Neutrophil (primary cell): ENCODE measurements around the gene PSMB5.

Source experiments
- H3K27ac ChIP-seq: fragments of 200-600 bp; sonication (generic); 2 replicates; pipeline ENCODE4 v1.5.1; 2016; ENCODE audit warnings: mild to moderate bottlenecking, moderate library complexity
- H3K27me3 ChIP-seq: fragments of 200-600 bp; sonication (generic); 2 replicates; pipeline ENCODE4 v1.6.0; 2016; ENCODE audit warnings: mild to moderate bottlenecking
- H3K36me3 ChIP-seq: fragments of 200-600 bp; sonication (generic); 2 replicates; pipeline ENCODE4 v1.5.1; 2017
- H3K4me1 ChIP-seq, 2 experiments: fragments of 200-600 bp in 1 of 2; sonication (generic) in 1 of 2; 1 replicate in 1 of 2; 2 replicates in 1 of 2; pipeline versions ENCODE4 v1.5.1 to v1.6.1; 2013 to 2016; ENCODE audit warnings: low read depth in 1 of 2, low read length in 1 of 2, mild to moderate bottlenecking in 1 of 2, moderate library complexity in 1 of 2; ENCODE audit not compliant: control insufficient read depth in 1 of 2, insufficient read depth in 1 of 2
- H3K4me3 ChIP-seq, 2 experiments: fragments of 200-600 bp in 1 of 2; sonication (generic) in 1 of 2; 1 replicate in 1 of 2; 2 replicates in 1 of 2; pipeline ENCODE4 v1.5.1; 2013 to 2016; ENCODE audit warnings: low read depth in 1 of 2, low read length in 1 of 2, mild to moderate bottlenecking in 1 of 2, moderate library complexity in 1 of 2
- H3K9me3 ChIP-seq: fragments of 200-600 bp; sonication (generic); 2 replicates; pipeline ENCODE4 v1.5.1; 2016
- CTCF ChIP-seq: fragments of 200-600 bp; sonication (generic); IDR thresholded peaks from 2 replicates; pipeline ENCODE4 v1.5.1; 2016; ENCODE audit warnings: antibody characterized with exemption

PSMB5 gene

GRCh38 chr14:22978487-22978837 is 56.2 kb downstream of the PSMB5 start:
- Histone ChIP-seq H3K27ac (no peak overlapping the region), H3K9me3 (no peaks in the 10 kb centered on the region), H3K4me1 (peaks cover 27 to 34% of the 10 kb centered on the region in 2 experiments), H3K4me3 (no peak overlapping the region), H3K27me3 (peaks cover 74% of the 10 kb centered on the region), H3K36me3 (no peaks in the 10 kb centered on the region)
- no peak for TF ChIP-seq CTCF

- no peak overlapping the region for H3K4me3 ChIP-seq
- no peak for TF ChIP-seq CTCF
Observed at GRCh38 chr14:22977684-22978486, 56.8 kb downstream of the PSMB5 start.

GRCh38 chr14:22977434-22977683 is 57.3 kb downstream of the PSMB5 start:
- Histone ChIP-seq H3K4me3 (no peak overlapping the region), H3K4me1 (peaks cover 17 to 23% of the 10 kb centered on the region in 2 experiments), H3K27ac (no peak overlapping the region), H3K9me3 (no peaks in the 10 kb centered on the region), H3K27me3 (peaks cover 63% of the 10 kb centered on the region), H3K36me3 (no peaks in the 10 kb centered on the region)
- TF ChIP-seq CTCF: no peak

More at GRCh38 chr14:22977684-22978486, 56.8 kb downstream of the PSMB5 start:
- no peaks in the 10 kb centered on the region for H3K36me3 ChIP-seq
- no peaks in the 10 kb centered on the region for H3K9me3 ChIP-seq
- H3K27ac ChIP-seq: no peak overlapping the region
- peaks cover 68% of the 10 kb centered on the region for H3K27me3 ChIP-seq
- H3K4me1 ChIP-seq: peaks cover 21 to 29% of the 10 kb centered on the region in 2 experiments

- no peak overlapping the region for H3K27ac ChIP-seq
- peaks cover 58% of the 10 kb centered on the region for H3K27me3 ChIP-seq
- no peak overlapping the region for H3K4me3 ChIP-seq
- no peak for TF ChIP-seq CTCF
- H3K4me1 ChIP-seq: peaks cover 13 to 18% of the 10 kb centered on the region in 2 experiments
- no peaks in the 10 kb centered on the region for H3K36me3 ChIP-seq
- H3K9me3 ChIP-seq: no peaks in the 10 kb centered on the region
Observed at GRCh38 chr14:22976620-22977433, 57.9 kb downstream of the PSMB5 start.
